Measurements from ENCODE around the gene ZNF140.
A peak's percentile ranks its signal among the peaks of the same experiment; 100 is the strongest.

The ZNF140 gene

DNA sequence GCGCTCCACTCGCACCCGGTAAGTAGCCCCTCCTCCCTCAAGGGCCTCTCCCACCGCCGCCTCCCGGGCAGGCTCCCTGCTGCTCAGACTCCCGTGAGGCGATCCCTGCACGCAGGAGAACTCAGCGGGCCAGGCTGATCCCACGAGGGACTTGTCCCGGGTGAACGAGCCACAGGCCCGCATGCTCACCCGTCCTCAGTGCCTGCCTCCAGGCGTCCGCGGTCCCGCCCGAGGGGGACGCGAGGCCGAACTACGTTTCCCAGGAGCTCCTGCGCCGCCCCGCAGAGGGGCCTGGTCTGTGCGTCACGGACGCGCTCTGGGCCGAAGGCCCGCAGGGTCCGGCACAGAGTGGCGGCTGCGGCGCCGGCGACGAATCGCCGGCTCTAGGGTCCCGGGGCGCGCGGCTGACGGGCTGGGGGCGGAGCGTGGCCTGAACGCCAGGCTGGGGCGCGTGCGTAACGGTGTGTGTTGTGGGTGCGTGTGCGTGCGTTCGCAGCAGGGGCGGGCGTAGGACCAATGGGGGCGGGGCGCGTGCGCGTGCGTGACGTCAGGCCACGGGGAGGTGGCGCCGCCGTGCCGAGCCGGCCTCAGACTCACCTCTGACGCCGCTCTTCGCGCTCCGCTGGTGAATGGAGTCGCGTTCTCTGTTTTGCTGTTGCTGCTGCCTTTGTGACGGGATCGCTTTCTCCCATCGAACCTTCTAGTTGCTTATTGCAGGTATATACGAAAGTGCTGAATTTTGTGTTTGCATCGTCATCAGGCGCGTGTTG is 49.5 kb downstream of the ZNF140 start, which contains the start of the genes ZNF10 and ZNF891:
Gene ZNF10 (plus strand): TSS at position 590 of the 770 bp plus-strand sequence. CDS start 13,866 bp downstream, outside the sequence.
Gene ZNF891 (minus strand): TSS at position 237 of the 770 bp plus-strand sequence. CDS start 8,356 bp downstream, outside the sequence.
- DNase-seq (ENCODE audit: low spot score): peak; percentile 96

- DNase-seq (ENCODE audit: low spot score): peak; percentile 5
These were observed 50.0 kb downstream of the ZNF140 start for GRCh38 chr12:133130808-133131128.

GRCh38 chr12:133135747-133136146 is 55.0 kb downstream of the ZNF140 start:
- no peak for DNase-seq (ENCODE audit: low spot score)

DNA sequence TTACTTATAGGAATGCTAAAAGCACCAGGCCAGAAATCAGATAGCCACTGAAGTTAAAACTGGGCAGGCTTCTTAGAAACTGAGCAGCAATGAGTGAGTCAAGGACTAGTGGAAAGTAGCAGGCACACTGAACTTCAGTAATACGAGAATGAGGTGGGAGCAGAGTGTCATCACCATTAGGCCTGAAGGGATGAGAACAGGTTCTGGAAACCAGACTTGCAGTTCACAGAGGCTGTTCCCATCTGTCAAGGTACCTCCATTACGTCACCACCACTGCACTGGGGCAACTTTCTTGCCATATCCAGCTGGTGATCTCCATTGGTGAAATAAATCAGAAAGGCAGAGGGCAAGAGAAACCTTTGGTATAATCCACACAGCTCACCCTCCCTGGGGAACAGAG is 65.3 kb downstream of the ZNF140 start:
- DNase-seq (ENCODE audit: low spot score): no peak

- no peak for DNase-seq (ENCODE audit: low spot score)
These were observed 75.5 kb downstream of the ZNF140 start for GRCh38 chr12:133156125-133156690.
